Neuronal stem cell (in vitro differentiated cells): ENCODE data around the gene RAP1GAP.

Source experiments
- DNase-seq: peaks from one replicate; pipeline ENCODE4 v3.0.0-alpha.2; 2013; ENCODE audit warnings: low spot score
- H2AFZ ChIP-seq: one replicate; pipeline ENCODE4 v1.6.1; 2013; ENCODE audit warnings: mild to moderate bottlenecking, low read length, inconsistent platforms
- H2AK5ac ChIP-seq: 2 replicates; pipeline ENCODE4 v1.6.1; 2013; ENCODE audit warnings: low read depth, mild to moderate bottlenecking, inconsistent platforms, low read length, moderate library complexity, mixed read lengths
- H2BK120ac ChIP-seq: 2 replicates; pipeline ENCODE4 v1.6.1; 2013; ENCODE audit warnings: low read depth, mild to moderate bottlenecking, inconsistent platforms, low read length, moderate library complexity, mixed read lengths
- H2BK12ac ChIP-seq: one replicate; pipeline ENCODE4 v1.6.1; 2013; ENCODE audit warnings: low read length, inconsistent platforms
- H2BK15ac ChIP-seq: 2 replicates; pipeline ENCODE4 v1.6.1; 2013; ENCODE audit warnings: mild to moderate bottlenecking, low read length, inconsistent platforms, mixed read lengths
- H2BK5ac ChIP-seq: one replicate; pipeline ENCODE4 v1.6.1; 2013; ENCODE audit warnings: inconsistent platforms, mild to moderate bottlenecking, low read length, moderate library complexity
- H3K14ac ChIP-seq: one replicate; pipeline ENCODE4 v1.6.1; 2013; ENCODE audit warnings: low read length, inconsistent platforms
- H3K18ac ChIP-seq: 2 replicates; pipeline ENCODE4 v1.6.1; 2013; ENCODE audit warnings: low read length, inconsistent platforms
- H3K23ac ChIP-seq: 2 replicates; pipeline ENCODE4 v1.6.1; 2013; ENCODE audit warnings: low read depth, mild to moderate bottlenecking, mixed read lengths, low read length, inconsistent platforms; ENCODE audit not compliant: poor library complexity
- H3K27ac ChIP-seq: replicated peaks from 3 replicates; pipeline ENCODE4 v1.5.1; 2013; ENCODE audit warnings: low read length, inconsistent platforms
- H3K27me3 ChIP-seq, 3 experiments: 2 replicates each; pipeline ENCODE4 v1.6.1; 2013; ENCODE audit warnings: low read length in 3 of 3, mild to moderate bottlenecking in 2 of 3, inconsistent platforms in 1 of 3, low read depth in 1 of 3, mixed read lengths in 1 of 3, moderate library complexity in 1 of 3; ENCODE audit not compliant: control insufficient read depth in 3 of 3, insufficient read depth in 3 of 3
- H3K36me3 ChIP-seq, 2 donors: replicated peaks in 1 of 2; 2 replicates each; pipeline ENCODE4 v1.6.1; 2013; ENCODE audit warnings: low read length in 2 of 2; ENCODE audit not compliant: control insufficient read depth in 2 of 2, insufficient read depth in 2 of 2
- H3K4ac ChIP-seq: 2 replicates; pipeline ENCODE4 v1.6.1; 2013; ENCODE audit warnings: inconsistent platforms, mild to moderate bottlenecking, low read length, moderate library complexity
- H3K4me1 ChIP-seq, 2 donors: 1 replicate in 1 of 2; 2 replicates in 1 of 2; pipeline ENCODE4 v1.6.1; 2013; ENCODE audit warnings: low read length in 2 of 2, low read depth in 1 of 2; ENCODE audit not compliant: control insufficient read depth in 2 of 2, insufficient read depth in 1 of 2
- H3K4me2 ChIP-seq: one replicate; pipeline ENCODE4 v1.6.1; 2013; ENCODE audit warnings: mild to moderate bottlenecking, low read length, inconsistent platforms; ENCODE audit not compliant: insufficient read depth, poor library complexity, severe bottlenecking
- H3K4me3 ChIP-seq, 2 donors: 2 replicates each; pipeline ENCODE4 v1.5.1; 2013; ENCODE audit warnings: low read length in 2 of 2, mild to moderate bottlenecking in 2 of 2, inconsistent platforms in 1 of 2, moderate library complexity in 1 of 2
- H3K79me1 ChIP-seq: one replicate; pipeline ENCODE4 v1.6.1; 2013; ENCODE audit warnings: low read depth, mild to moderate bottlenecking, inconsistent platforms, low read length, moderate library complexity
- H3K9ac ChIP-seq: one replicate; pipeline ENCODE4 v1.6.1; 2013; ENCODE audit warnings: mild to moderate bottlenecking, low read depth, low read length, inconsistent platforms; ENCODE audit not compliant: poor library complexity
- H3K9me3 ChIP-seq, 2 donors: replicated peaks in 1 of 2; 2 replicates each; pipeline versions ENCODE3 to v1.6.1; 2013; ENCODE audit warnings: low read length in 2 of 2, mild to moderate bottlenecking in 2 of 2, inconsistent platforms in 1 of 2, low read depth in 1 of 2, mixed read lengths in 1 of 2, moderate library complexity in 1 of 2; ENCODE audit not compliant: control insufficient read depth in 2 of 2, insufficient read depth in 1 of 2
- H4K8ac ChIP-seq: one replicate; pipeline ENCODE4 v1.6.1; 2013; ENCODE audit warnings: low read depth, mild to moderate bottlenecking, inconsistent platforms, low read length, moderate library complexity
- H4K91ac ChIP-seq: one replicate; pipeline ENCODE4 v1.6.1; 2013; ENCODE audit warnings: low read length, low read depth, mild to moderate bottlenecking, inconsistent platforms; ENCODE audit not compliant: poor library complexity
- WGBS, 2 donors: extraction: QIAGEN DNeasy Blood & Tissue Kit; methylation state at CpG; one replicate each; pipeline ENCODE4 v1.1.7; 2013; ENCODE audit warnings: missing lambda C conversion rate in 2 of 2, mixed read lengths in 1 of 2; ENCODE audit not compliant: insufficient read length in 2 of 2, insufficient replicate concordance in 1 of 2; ENCODE audit errors: extremely low coverage in 2 of 2; 5-methylcytosine and 5-hydroxymethylcytosine counted together

RAP1GAP gene

GRCh38 chr1:21585037-21585436, 84.1 kb downstream of the RAP1GAP start:
- no peak overlapping the region for H2BK120ac ChIP-seq
- no peak overlapping the region for H2BK12ac ChIP-seq
- peaks cover 0 to 49% (median 5%) of the 10 kb centered on the region in 3 experiments for H3K27me3 ChIP-seq
- no peak overlapping the region for H2BK15ac ChIP-seq
- no peak overlapping the region for H4K8ac ChIP-seq
- H2AFZ ChIP-seq: no peak overlapping the region
- H3K4me3 ChIP-seq: no peak overlapping the region
- DNase-seq: no peak
- H2BK5ac ChIP-seq: peak overlapping the region; percentile 10
- no peaks in the 10 kb centered on the region for H3K79me1 ChIP-seq
- H3K23ac ChIP-seq: no peak overlapping the region
- no peak overlapping the region for H4K91ac ChIP-seq
- H3K27ac ChIP-seq: no peak overlapping the region
- no peak overlapping the region for H2AK5ac ChIP-seq
- no CpG with 5 or more reads among the region's 9 CpGs for WGBS, 2 donors
- no peaks in the 10 kb centered on the region for H3K9me3 ChIP-seq
- H3K9ac ChIP-seq: no peak overlapping the region
- H3K4me2 ChIP-seq: no peak overlapping the region
- H3K18ac ChIP-seq: peak overlapping the region; percentile 33
- H3K4me1 ChIP-seq: peaks cover 4 to 21% of the 10 kb centered on the region in 2 donors
- H3K14ac ChIP-seq: no peak overlapping the region
- H3K36me3 ChIP-seq: no peaks in the 10 kb centered on the region
- H3K4ac ChIP-seq: no peak overlapping the region

- H4K8ac ChIP-seq: no peak overlapping the region
- no peaks in the 10 kb centered on the region for H3K36me3 ChIP-seq
- no peak overlapping the region for H3K18ac ChIP-seq
- H2AFZ ChIP-seq: no peak overlapping the region
- no peak overlapping the region for H3K4me2 ChIP-seq
- H3K27me3 ChIP-seq: peaks cover 0 to 44% (median 5%) of the 10 kb centered on the region in 3 experiments
- no peaks in the 10 kb centered on the region for H3K9me3 ChIP-seq
- no peak overlapping the region for H3K4me3 ChIP-seq
- no CpG with 5 or more reads among the region's 10 CpGs for WGBS, 2 donors
- no peaks in the 10 kb centered on the region for H3K79me1 ChIP-seq
- no peak overlapping the region for H3K14ac ChIP-seq
- no peak overlapping the region for H2BK5ac ChIP-seq
- H3K27ac ChIP-seq: no peak overlapping the region
- DNase-seq: no peak
- H2AK5ac ChIP-seq: peak overlapping the region; percentile 18
- no peak overlapping the region for H3K4ac ChIP-seq
- no peak overlapping the region for H2BK12ac ChIP-seq
- H2BK120ac ChIP-seq: no peak overlapping the region
- peaks cover 4 to 21% of the 10 kb centered on the region in 2 donors for H3K4me1 ChIP-seq
- H3K23ac ChIP-seq: no peak overlapping the region
- no peak overlapping the region for H2BK15ac ChIP-seq
- no peak overlapping the region for H4K91ac ChIP-seq
- no peak overlapping the region for H3K9ac ChIP-seq
Measured at GRCh38 chr1:21584096-21584495, 85.1 kb downstream of the RAP1GAP start.

- no peak overlapping the region for H4K8ac ChIP-seq
- no peak overlapping the region for H3K4me2 ChIP-seq
- H3K4me3 ChIP-seq: no peak overlapping the region
- no peaks in the 10 kb centered on the region for H3K79me1 ChIP-seq
- H2BK120ac ChIP-seq: no peak overlapping the region
- no peak overlapping the region for H2BK5ac ChIP-seq
- H3K14ac ChIP-seq: no peak overlapping the region
- H2BK15ac ChIP-seq: no peak overlapping the region
- WGBS, 2 donors: no CpG with 5 or more reads among the region's 3 CpGs
- no peaks in the 10 kb centered on the region for H3K36me3 ChIP-seq
- H3K23ac ChIP-seq: no peak overlapping the region
- H3K4me1 ChIP-seq: peaks cover under 1 to 6% of the 10 kb centered on the region in 2 donors
- H3K9me3 ChIP-seq: no peaks in the 10 kb centered on the region
- H3K27me3 ChIP-seq: peaks cover 0 to 13% (median 2%) of the 10 kb centered on the region in 3 experiments
- H3K18ac ChIP-seq: no peak overlapping the region
- no peak overlapping the region for H2BK12ac ChIP-seq
- no peak overlapping the region for H3K27ac ChIP-seq
- H3K9ac ChIP-seq: no peak overlapping the region
- no peak overlapping the region for H4K91ac ChIP-seq
- H2AK5ac ChIP-seq: no peak overlapping the region
- no peak overlapping the region for H3K4ac ChIP-seq
- no peak for DNase-seq
- no peak overlapping the region for H2AFZ ChIP-seq
Measured at GRCh38 chr1:21579791-21580190, 89.4 kb downstream of the RAP1GAP start.

- H4K91ac ChIP-seq: no peak overlapping the region
- H3K4ac ChIP-seq: no peak overlapping the region
- H3K14ac ChIP-seq: no peak overlapping the region
- no peak overlapping the region for H3K4me3 ChIP-seq
- WGBS, 2 donors: no CpG with 5 or more reads among the region's 9 CpGs
- peak overlapping the region; percentile 66 for H2AK5ac ChIP-seq
- no peak for DNase-seq
- no peaks in the 10 kb centered on the region for H3K79me1 ChIP-seq
- H3K36me3 ChIP-seq: no peaks in the 10 kb centered on the region
- H3K9me3 ChIP-seq: no peaks in the 10 kb centered on the region
- peaks cover 0 to 8% (median 0%) of the 10 kb centered on the region in 3 experiments for H3K27me3 ChIP-seq
- no peak overlapping the region for H2AFZ ChIP-seq
- H2BK5ac ChIP-seq: no peak overlapping the region
- H2BK15ac ChIP-seq: no peak overlapping the region
- H3K23ac ChIP-seq: no peak overlapping the region
- no peak overlapping the region for H2BK120ac ChIP-seq
- H3K9ac ChIP-seq: no peak overlapping the region
- peaks cover 10 to 19% of the 10 kb centered on the region in 2 donors for H3K4me1 ChIP-seq
- no peak overlapping the region for H4K8ac ChIP-seq
- peak overlapping the region; percentile 51 for H3K18ac ChIP-seq
- H2BK12ac ChIP-seq: peak overlapping the region; percentile 66
- no peak overlapping the region for H3K27ac ChIP-seq
- H3K4me2 ChIP-seq: peak overlapping the region; percentile 3
Measured at GRCh38 chr1:21577933-21578332, 91.2 kb downstream of the RAP1GAP start.
